Measurements from ENCODE around the gene DIP2C. TPM values are rescaled to one million over a fixed set of nuclear protein-coding genes. Genes with fewer than 3 reads are reported as not detected.

The DIP2C gene
- total RNA-seq, 1 donor from 2014 or later, result 2.5 TPM

DNA sequence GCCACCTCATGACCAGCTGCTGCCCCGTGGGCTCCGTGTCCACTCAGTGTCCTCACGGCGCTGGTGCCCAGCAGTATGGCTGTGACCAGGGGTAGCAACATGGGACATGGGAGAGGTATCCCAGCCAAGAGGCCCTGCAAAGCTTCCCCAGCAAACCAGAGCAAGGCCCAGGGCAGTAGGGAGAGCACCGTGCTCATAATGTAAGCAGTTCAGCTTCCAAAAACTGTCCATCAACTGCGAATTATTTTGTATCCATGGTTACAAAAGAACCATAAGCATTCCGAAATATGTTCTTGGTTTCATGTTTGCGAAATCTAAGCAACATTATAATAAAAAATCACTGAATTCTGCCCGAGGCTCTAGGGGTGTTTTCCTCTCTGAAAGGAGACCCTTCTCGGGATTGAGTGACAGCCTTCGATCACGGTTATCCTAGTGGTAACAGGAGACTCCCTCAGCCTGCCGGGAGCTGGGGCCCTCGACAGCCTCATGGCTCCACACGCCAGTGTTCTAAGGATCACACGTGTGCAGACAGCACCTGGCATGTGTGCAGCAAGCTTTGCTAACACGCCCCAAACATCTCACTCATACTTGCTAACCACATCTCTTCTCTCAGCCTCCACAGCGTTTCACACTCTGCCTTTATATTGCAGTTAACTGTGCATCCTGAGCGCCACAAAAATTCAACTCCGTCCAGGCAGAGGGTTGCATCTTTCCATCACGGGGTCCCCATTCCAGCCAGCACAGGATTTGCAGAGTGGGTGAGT is 117.6 kb downstream of the DIP2C start:
- intact Hi-C loops (cut with micrococcal nuclease), result no loop called here

GRCh38 chr10:571166-571565 is 118.3 kb downstream of the DIP2C start:
- intact Hi-C loops (cut with micrococcal nuclease), result no loop called here

DNA sequence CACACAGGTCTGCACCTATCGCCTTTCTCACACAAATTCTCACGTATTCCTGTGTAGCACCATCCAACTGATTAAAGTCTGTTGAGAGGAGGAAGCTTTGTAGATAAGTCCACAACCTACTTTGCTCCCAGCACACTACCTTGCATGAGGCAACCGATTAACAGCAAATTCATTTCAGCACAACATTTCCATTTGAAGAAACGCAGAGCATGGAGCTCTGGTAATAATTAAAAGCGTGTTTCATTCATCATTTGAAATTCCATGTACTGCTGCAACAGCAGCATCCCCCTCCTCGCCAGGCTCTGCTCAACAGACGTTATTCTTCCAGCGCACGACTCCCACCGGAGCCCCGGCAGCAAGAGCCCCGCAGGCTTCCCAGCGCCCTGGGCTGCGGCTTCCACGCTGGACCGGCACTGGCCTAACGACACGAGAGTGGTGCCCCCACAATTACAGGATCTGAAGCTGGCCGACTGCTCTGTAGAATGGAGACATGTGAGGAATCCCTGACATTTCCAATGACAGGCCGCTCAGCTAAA is 118.8 kb downstream of the DIP2C start:
- intact Hi-C loops (cut with micrococcal nuclease), result no loop called here

GRCh38 chr10:569961-570627 is 119.4 kb downstream of the DIP2C start:
- intact Hi-C loops (cut with micrococcal nuclease), result no loop called here

DNA sequence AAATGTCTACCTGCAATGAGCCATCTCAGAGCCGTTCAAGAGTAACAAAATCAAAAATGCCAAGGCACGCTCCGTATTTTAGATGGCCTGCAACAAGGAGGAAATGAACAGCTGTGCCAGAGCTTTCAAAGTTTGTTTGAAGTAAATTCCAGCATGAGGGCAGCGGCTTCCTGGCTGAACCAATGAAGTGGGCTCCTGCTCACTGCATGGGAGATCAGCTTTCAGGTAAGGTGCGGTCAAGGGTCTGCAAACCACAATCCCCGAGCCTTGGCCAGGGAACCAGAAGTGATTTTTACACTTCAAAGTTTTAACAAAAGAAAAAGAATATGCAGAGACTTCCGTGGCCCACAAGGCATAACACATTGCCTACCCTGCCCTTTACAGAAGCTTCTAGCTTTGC is 120.6 kb downstream of the DIP2C start:
- intact Hi-C loops (cut with micrococcal nuclease), result no loop called here

DNA sequence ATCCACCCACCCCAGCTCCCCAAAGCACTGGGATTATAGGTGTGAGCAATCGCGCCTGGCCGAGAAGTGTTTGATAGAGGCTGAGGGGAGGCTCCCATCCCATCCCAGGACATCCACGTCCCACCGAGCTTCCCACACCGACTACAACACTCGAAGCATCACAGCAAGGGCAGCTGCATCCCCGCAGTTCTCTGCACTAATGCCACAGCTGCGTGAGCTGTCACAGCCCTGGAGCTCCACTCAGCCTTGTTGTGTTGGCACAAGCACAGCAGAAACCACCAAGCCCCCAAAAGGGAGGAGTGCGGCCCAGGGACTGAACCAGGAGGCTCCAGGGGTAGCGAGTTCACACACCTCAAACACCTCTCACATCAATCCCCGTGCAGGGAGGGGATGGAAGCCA is 121.6 kb downstream of the DIP2C start:
- intact Hi-C loops (cut with micrococcal nuclease), result no loop called here

DNA sequence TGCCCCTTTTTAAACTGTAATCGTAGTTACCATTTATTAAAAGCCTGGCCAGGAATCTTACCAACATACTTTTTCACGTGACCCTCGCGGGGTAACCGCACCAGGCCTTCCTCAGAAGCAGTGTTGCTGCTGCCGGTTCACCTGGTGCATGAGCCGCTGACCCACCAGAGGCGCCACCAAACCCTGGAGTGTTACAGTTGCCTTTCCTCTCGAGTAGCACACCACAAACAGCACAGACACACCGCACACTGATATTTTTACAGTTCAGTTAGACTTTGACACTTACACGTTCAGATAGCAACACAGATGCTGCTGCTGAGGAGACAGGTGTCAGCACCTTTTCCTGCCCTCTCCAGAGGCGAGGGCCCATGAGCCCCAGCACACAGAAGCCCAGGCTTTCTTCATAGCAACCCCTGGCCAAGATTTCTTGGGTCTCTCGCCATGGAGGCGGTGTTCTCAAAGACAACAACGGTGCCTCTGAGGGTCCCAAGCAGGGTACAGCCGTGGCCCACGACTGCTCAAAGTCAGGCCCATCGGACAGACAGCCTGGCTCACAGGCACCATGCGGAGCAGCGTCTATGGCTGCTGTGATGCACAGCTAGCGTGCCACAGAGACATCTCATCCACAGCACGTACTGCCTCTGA is 123.1 kb downstream of the DIP2C start:
- intact Hi-C loops (cut with micrococcal nuclease), result no loop called here

DNA sequence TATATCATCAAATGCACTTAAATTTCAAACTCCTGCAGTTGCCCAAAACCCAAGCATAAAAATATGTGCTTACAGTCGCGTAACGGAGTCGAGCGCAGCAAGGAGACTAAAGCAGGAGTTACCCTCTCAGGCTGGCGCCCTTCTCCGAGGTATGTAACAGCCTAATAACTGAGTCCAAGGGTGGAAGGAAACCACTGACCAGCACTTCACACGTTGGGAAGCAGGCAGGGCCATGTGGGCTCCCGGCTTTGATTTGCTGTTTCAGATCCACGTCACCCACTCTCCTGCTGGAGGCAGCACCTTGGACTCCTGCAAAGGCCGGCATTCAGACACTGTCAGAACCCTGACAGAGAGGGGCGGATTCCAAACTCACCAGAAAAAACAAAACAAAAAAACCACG is 123.8 kb downstream of the DIP2C start:
- intact Hi-C loops (cut with micrococcal nuclease), result no loop called here

- intact Hi-C loops (cut with micrococcal nuclease), result no loop called here
These were observed 124.3 kb downstream of the DIP2C start for GRCh38 chr10:565146-565545.

GRCh38 chr10:563827-564226 is 125.6 kb downstream of the DIP2C start:
- intact Hi-C loops (cut with micrococcal nuclease), result no loop called here

- intact Hi-C loops (cut with micrococcal nuclease), result no loop called here
These were observed 127.3 kb downstream of the DIP2C start for GRCh38 chr10:562142-562541.

DNA sequence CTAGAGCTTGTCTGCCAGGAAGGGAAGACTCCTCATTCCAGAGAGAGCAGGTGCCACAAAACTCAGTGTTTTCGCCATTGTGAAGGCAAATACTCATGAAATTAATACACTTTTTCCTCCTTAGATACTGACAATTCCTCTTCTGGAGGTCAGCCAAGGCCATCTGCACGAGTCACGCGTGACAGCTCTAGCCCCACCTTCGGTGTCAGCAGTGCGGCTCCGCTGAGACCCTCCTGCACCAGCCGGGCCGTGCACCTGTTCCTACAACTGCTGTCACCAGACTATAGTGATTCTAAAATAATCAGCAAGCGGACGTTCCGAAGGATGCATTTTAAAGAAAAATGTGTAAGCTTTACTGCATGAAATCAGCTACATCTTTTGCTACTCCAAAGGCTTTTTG is 127.7 kb downstream of the DIP2C start:
- intact Hi-C loops (cut with micrococcal nuclease), result no loop called here

DNA sequence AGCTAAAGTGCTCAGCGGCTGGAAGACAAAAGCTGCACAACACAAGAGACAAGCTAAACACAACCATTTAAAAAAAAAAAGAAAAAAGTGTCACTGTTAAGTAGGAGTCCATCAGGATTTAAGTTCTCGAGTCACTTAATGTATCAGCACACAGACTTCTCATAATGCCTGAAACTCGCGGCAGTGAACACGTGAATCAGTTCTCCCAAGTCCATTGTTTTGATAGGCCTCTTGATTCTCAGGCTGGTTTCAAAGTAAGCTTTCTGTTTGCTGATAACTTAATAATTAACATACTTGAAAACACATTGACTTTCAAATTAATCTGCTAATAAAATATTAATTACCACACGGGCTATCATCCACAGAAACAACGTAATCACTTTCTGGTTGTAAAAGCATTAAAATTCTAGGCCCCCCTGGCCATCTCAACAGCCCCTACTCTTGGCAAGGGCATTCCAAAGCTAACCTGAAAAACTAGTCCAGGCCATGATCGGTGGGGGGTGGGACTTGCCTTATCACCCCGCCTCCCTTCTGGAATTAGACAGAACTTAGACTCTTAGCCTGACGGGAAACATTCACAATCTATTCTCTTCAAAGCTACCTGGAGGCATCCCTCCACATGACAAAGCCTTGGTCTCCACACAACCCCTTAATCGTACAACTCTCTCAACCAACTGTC is 129.0 kb downstream of the DIP2C start:
- intact Hi-C loops (cut with micrococcal nuclease), result no loop called here

DNA sequence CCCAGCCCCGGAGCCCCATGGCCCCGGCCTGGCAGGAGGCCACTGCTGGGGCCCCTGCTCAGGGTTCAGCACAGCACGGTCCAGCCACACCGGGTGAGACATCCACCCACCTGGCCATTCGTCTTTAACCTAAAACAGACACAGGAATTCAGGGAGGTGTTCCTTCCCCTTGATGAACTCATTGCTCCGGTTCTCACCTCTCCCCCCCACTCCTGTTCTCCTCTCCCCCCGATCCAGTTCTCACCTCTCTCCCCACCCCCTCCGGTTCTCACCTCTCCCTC is 129.8 kb downstream of the DIP2C start:
- intact Hi-C loops (cut with micrococcal nuclease), result no loop called here

DNA sequence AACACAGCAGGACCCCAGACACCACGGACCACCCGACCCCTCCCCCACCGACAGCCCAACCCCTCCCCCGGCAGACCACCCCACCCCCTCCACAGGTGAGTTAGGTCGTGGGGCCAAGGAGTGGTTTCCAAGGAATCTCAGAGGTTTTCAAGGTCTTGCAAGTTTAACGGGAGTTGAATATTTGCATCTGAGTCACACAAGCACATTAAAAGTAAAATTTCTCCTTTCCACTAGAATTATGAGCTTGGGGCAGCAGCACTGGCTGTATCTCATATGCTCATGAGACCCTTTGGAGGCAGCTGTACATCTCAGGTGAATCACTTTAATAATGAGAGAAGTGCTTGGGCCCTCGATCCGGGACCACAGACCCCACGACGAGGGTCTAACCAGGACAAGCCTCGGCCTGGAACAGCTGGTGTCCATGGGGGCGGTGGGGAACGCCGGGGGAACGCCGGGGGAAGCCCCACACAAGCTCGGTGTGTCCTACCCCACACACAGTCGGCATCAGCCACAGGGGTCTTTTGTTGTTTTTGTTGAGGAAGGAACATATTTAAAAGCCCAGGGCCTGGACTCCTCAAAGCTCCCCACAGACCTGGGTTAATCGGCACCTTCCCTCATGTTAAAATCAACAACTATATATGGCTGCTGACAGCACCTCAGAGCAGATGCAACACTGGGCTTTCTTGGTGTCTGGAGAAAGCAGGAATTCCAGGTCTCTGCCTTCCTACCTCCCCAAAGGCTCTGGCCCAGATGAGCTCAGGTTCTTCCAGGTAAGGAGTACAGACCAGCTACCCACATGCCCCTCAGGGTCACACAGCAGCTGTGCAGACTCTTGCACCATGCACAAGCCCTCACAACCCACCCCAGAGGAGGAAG is 130.3 kb downstream of the DIP2C start:
- intact Hi-C loops (cut with micrococcal nuclease), result no loop called here

GRCh38 chr10:558364-558763 is 131.1 kb downstream of the DIP2C start:
- intact Hi-C loops (cut with micrococcal nuclease), result no loop called here

GRCh38 chr10:557792-558328 is 131.6 kb downstream of the DIP2C start:
- intact Hi-C loops (cut with micrococcal nuclease), result no loop called here

GRCh38 chr10:556971-557637 is 132.4 kb downstream of the DIP2C start:
- intact Hi-C loops (cut with micrococcal nuclease), result no loop called here

DNA sequence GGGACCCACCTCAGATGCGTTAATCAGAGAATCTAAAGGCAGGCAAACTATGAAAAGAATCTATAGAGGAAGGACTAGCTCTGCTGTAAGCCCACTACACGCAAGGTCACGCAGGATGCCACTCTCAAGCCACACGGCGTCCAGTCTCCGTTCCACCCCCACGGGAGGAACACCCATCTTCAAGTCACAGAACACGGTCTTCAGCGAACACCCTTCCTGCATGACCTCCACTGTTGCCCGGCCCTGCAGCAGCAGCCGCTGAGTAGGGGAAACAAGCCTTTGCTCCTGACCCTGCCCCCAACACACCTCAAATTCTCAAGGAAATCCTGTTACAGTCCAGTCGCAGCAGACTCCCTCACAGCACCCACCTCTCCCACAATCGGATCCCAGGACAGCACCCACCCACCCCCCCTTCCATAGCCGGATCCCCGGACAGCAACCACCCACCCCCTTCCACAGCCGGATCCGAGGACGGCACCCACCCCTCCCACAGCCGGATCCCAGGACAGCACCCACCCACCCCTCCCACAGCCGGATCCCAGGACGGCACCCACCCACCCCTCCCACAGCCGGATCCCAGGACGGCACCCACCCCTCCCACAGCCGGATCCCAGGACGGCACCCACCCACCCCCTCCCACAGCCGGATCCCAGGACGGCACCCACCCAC is 133.7 kb downstream of the DIP2C start:
- intact Hi-C loops (cut with micrococcal nuclease), result no loop called here

- intact Hi-C loops (cut with micrococcal nuclease), result no loop called here
These were observed 134.2 kb downstream of the DIP2C start for GRCh38 chr10:555281-555680.
